Endodermal cell (in vitro differentiated cells): ENCODE data around the gene TCP11L2. TPM values are rescaled to one million over a fixed set of nuclear protein-coding genes. Genes with fewer than 3 reads are reported as not detected.

Experiments used
- DNase-seq: peaks from one replicate; pipeline ENCODE4 v3.0.0-alpha.2; 2017
- H3K27ac ChIP-seq: 2 replicates; pipeline ENCODE4 v1.5.1; 2013; ENCODE audit warnings: mild to moderate bottlenecking, low read depth, low read length, moderate library complexity
- H3K27me3 ChIP-seq: 2 replicates; pipeline ENCODE4 v1.6.1; 2013; ENCODE audit warnings: mild to moderate bottlenecking, low read length, moderate library complexity; ENCODE audit not compliant: insufficient read depth, control insufficient read depth, poor library complexity, severe bottlenecking
- H3K36me3 ChIP-seq: 2 replicates; pipeline ENCODE4 v1.7.0; 2013; ENCODE audit warnings: mild to moderate bottlenecking, low read length, moderate library complexity; ENCODE audit not compliant: control insufficient read depth, insufficient read depth
- H3K4me1 ChIP-seq: one replicate; pipeline ENCODE4 v1.7.0; 2013; ENCODE audit warnings: low read length; ENCODE audit not compliant: control insufficient read depth, insufficient read depth
- H3K4me3 ChIP-seq: 2 replicates; pipeline ENCODE4 v1.5.1; 2013; ENCODE audit warnings: mild to moderate bottlenecking, low read length, moderate library complexity
- H3K9ac ChIP-seq: 2 replicates; pipeline ENCODE4 v1.6.1; 2013; ENCODE audit warnings: mild to moderate bottlenecking, low read length, moderate library complexity; ENCODE audit not compliant: poor library complexity, severe bottlenecking; ENCODE audit errors: extremely low read depth
- H3K9me3 ChIP-seq: 2 replicates; pipeline ENCODE4 v1.6.1; 2013; ENCODE audit warnings: mild to moderate bottlenecking, low read length, moderate library complexity; ENCODE audit not compliant: control insufficient read depth
- H3K27ac Mint-ChIP-seq: 2 replicates; pipeline ENCODE4 v1.8.0; 2020; ENCODE audit warnings: mixed read lengths
- H3K27me3 Mint-ChIP-seq: 2 replicates; pipeline ENCODE4 v1.8.0; 2021; ENCODE audit warnings: mild to moderate bottlenecking, mixed read lengths; ENCODE audit not compliant: insufficient read depth
- H3K36me3 Mint-ChIP-seq: 2 replicates; pipeline ENCODE4 v1.8.0; 2020; ENCODE audit warnings: low read depth, mixed read lengths
- H3K4me1 Mint-ChIP-seq: 2 replicates; pipeline ENCODE4 v1.8.0; 2020; ENCODE audit warnings: mixed read lengths
- H3K4me3 Mint-ChIP-seq: 2 replicates; pipeline ENCODE4 v1.8.0; 2020; ENCODE audit warnings: mild to moderate bottlenecking, moderate library complexity, mixed read lengths
- H3K9me3 Mint-ChIP-seq: 2 replicates; pipeline ENCODE4 v1.8.0; 2020; ENCODE audit warnings: mild to moderate bottlenecking, mixed read lengths
- CTCF ChIP-seq: fragments of 200-600 bp; sonication (generic); conservative IDR thresholded peaks from 2 replicates; pipeline ENCODE4 v1.5.0; 2021; ENCODE audit warnings: antibody characterized with exemption, mild to moderate bottlenecking
- WGBS, 2 experiments: methylation state at CpG; one replicate each; pipeline versions ENCODE4 v1.1.5 to v1.1.7; 2013; ENCODE audit warnings: missing lambda C conversion rate in 2 of 2, mixed read lengths in 1 of 2; ENCODE audit not compliant: insufficient coverage in 1 of 2, insufficient read length in 1 of 2; 5-methylcytosine and 5-hydroxymethylcytosine counted together
- total RNA-seq, 2 donors: library from RNA; stranded (reverse); fragmentation: NEBNext Ultra II Directional in 1 of 2; extraction: Animal tissue kit (Norgen Biotek cat#: 25700) in 1 of 2; gene quantifications; 2 replicates in 1 of 2; 3 replicates in 1 of 2; pipeline ENCODE4 v1.2.1, GENCODE V29; 2021

The TCP11L2 gene
- total RNA-seq, 2 donors from 2014 or later = 7.8 to 15.3 TPM

DNA sequence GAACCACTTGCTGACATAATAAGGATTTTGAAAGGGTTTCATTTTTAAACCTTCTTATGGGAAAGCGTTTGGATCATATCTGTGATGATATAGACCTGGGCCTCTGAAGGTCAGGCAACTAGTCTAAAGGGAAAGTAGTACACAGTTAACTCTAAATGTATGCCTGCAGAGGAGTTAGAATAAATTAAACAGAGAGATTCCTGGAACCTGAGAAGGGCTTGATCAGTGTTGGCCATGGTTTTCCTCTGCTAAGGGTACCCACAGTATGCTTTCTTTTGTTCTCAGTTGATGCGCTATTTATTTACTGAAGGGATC lies 40.6 kb downstream of the TCP11L2 start:
- DNase-seq = no peak
- Mint-ChIP-seq H3K36me3 (peaks cover 2% of the 10 kb centered on the region), H3K27ac (no peak overlapping the region), H3K27me3 (no peaks in the 10 kb centered on the region), H3K4me3 (no peak overlapping the region), H3K4me1 (peaks cover 4% of the 10 kb centered on the region), H3K9me3 (no peaks in the 10 kb centered on the region)
- 93 to 100% methylated on average over 1 of the region's 2 CpGs for WGBS, 2 experiments
- Histone ChIP-seq H3K36me3 (no peaks in the 10 kb centered on the region), H3K27ac (no peak overlapping the region), H3K4me1 (no peaks in the 10 kb centered on the region), H3K4me3 (no peak overlapping the region), H3K9me3 (no peaks in the 10 kb centered on the region), H3K27me3 (no peaks in the 10 kb centered on the region), H3K9ac (no peak overlapping the region)
- TF ChIP-seq CTCF = no peak

GRCh38 chr12:106344131-106344530 lies 41.6 kb downstream of the TCP11L2 start:
- 90 to 98% methylated on average over 5 of the region's 5 CpGs for WGBS, 2 experiments

GRCh38 chr12:106345746-106346145 lies 43.2 kb downstream of the TCP11L2 start:
- Histone ChIP-seq H3K27me3 (no peaks in the 10 kb centered on the region), H3K36me3 (no peaks in the 10 kb centered on the region), H3K9me3 (no peaks in the 10 kb centered on the region), H3K9ac (no peak overlapping the region), H3K4me3 (no peak overlapping the region), H3K27ac (no peak overlapping the region), H3K4me1 (no peaks in the 10 kb centered on the region)
- H3K27ac Mint-ChIP-seq = no peak overlapping the region
- H3K4me1 Mint-ChIP-seq = peaks cover 4% of the 10 kb centered on the region
- WGBS, 2 experiments = 27 to 54% methylated on average over 2 to 5 of the region's 5 CpGs
- no peak overlapping the region for H3K4me3 Mint-ChIP-seq
- peak; percentile 89 for DNase-seq
- TF ChIP-seq CTCF = peak; percentile 76
- peaks cover 2% of the 10 kb centered on the region for H3K36me3 Mint-ChIP-seq
- no peaks in the 10 kb centered on the region for H3K9me3 Mint-ChIP-seq
- no peaks in the 10 kb centered on the region for H3K27me3 Mint-ChIP-seq

More at GRCh38 chr12:106344131-106344530, 41.6 kb downstream of the TCP11L2 start:
- Mint-ChIP-seq H3K36me3 (peaks cover 2% of the 10 kb centered on the region), H3K27ac (no peak overlapping the region), H3K9me3 (no peaks in the 10 kb centered on the region), H3K4me3 (no peak overlapping the region), H3K4me1 (peaks cover 4% of the 10 kb centered on the region), H3K27me3 (no peaks in the 10 kb centered on the region)
- no peak for DNase-seq
- H3K9ac ChIP-seq = no peak overlapping the region
- no peaks in the 10 kb centered on the region for H3K36me3 ChIP-seq
- no peak overlapping the region for H3K4me3 ChIP-seq
- H3K27me3 ChIP-seq = no peaks in the 10 kb centered on the region
- no peak for TF ChIP-seq CTCF
- H3K27ac ChIP-seq = no peak overlapping the region
- no peaks in the 10 kb centered on the region for H3K4me1 ChIP-seq
- H3K9me3 ChIP-seq = no peaks in the 10 kb centered on the region
